HG02610 (cell line): ENCODE data around the gene OR2AG2.
"Not testable (repeated sequence)": the region's sequence is repeated elsewhere in the genome, so short reads cannot be mapped to it uniquely, and the experiment has no call there.

Experiments
- ATAC-seq: cut with Tn5 transposase; IDR thresholded peaks from one replicate; pipeline ENCODE4 v1.9.1; 2021; ENCODE audit warnings: mild to moderate bottlenecking, moderate library complexity; ENCODE audit not compliant: unreplicated experiment

Gene OR2AG2

GRCh38 chr11:6771926-6772893 is at the start of gene OR2AG2:
TSS of gene OR2AG2 (minus strand) at chr11:6771976. CDS start at chr11:6768957, 3,019 bp downstream.
- peak; percentile 95 for ATAC-seq

- no peak for ATAC-seq
These were observed 47.2 kb upstream of the OR2AG2 start for GRCh38 chr11:6818967-6819366.

- ATAC-seq = no peak
These were observed 45.9 kb upstream of the OR2AG2 start for GRCh38 chr11:6817694-6818093.

GRCh38 chr11:6813656-6814055 is 41.9 kb upstream of the OR2AG2 start:
- ATAC-seq = no peak

GRCh38 chr11:6812390-6813005 is 40.7 kb upstream of the OR2AG2 start:
- ATAC-seq = peak; percentile 75

- ATAC-seq = not testable (repeated sequence)
These were observed 29.3 kb upstream of the OR2AG2 start for GRCh38 chr11:6801075-6801474.

GRCh38 chr11:6799402-6799801 is 27.6 kb upstream of the OR2AG2 start, which contains the start of gene OR6A2:
TSS of gene OR6A2 (minus strand) at chr11:6799689. CDS start at chr11:6795708, 3,981 bp downstream.
- ATAC-seq = no peak

GRCh38 chr11:6794639-6795038 is 22.9 kb upstream of the OR2AG2 start:
- no peak for ATAC-seq

- no peak for ATAC-seq
These were observed 18.8 kb upstream of the OR2AG2 start for GRCh38 chr11:6790546-6790945.

- no peak for ATAC-seq
These were observed 10.9 kb upstream of the OR2AG2 start, which contains the start of gene OR2AG1 for GRCh38 chr11:6782720-6783119. TSS of gene OR2AG1 (plus strand) at chr11:6783020. CDS start at chr11:6785038, 2,018 bp downstream.

GRCh38 chr11:6780829-6781228 is 9.1 kb upstream of the OR2AG2 start:
- ATAC-seq = no peak

- ATAC-seq = no peak
These were observed 6.7 kb upstream of the OR2AG2 start for GRCh38 chr11:6778518-6778917.

GRCh38 chr11:6757373-6757967 is 14.3 kb downstream of the OR2AG2 start:
- no peak for ATAC-seq

- ATAC-seq = no peak
These were observed 15.8 kb downstream of the OR2AG2 start for GRCh38 chr11:6755953-6756347.

- no peak for ATAC-seq
These were observed 16.3 kb downstream of the OR2AG2 start for GRCh38 chr11:6755303-6755952.

- ATAC-seq = no peak
These were observed 24.6 kb downstream of the OR2AG2 start for GRCh38 chr11:6747097-6747668.

GRCh38 chr11:6746626-6747025 is 25.1 kb downstream of the OR2AG2 start:
- no peak for ATAC-seq

GRCh38 chr11:6746086-6746618 is 25.6 kb downstream of the OR2AG2 start:
- ATAC-seq = peak; percentile 78

- ATAC-seq = peak; percentile 53
These were observed 26.2 kb downstream of the OR2AG2 start for GRCh38 chr11:6745465-6746015.

- no peak for ATAC-seq
These were observed 26.8 kb downstream of the OR2AG2 start for GRCh38 chr11:6745018-6745417.
